Calu3 (cell line): ENCODE data around the gene FBXL2. TPM values are rescaled to one million over a fixed set of nuclear protein-coding genes. Genes with fewer than 3 reads are reported as not detected.

Source experiments
- BruUV-seq: library from RNA; stranded (reverse); fragments of 400-500 nt; replicated peaks from 2 replicates; lab custom pipeline; 2021; lab: Mats Ljungman, UMichigan
- CTCF ChIA-PET: fragments of 300-600 bp; sonication (Branson Sonifier 250); formaldehyde crosslinking; loops from one replicate; lab custom pipeline; 2022; ENCODE audit warnings: antibody characterized with exemption; lab: Charles Lee
- DNase-seq: peaks from one replicate; pipeline ENCODE4 v3.0.0; 2022
- H3K27ac Mint-ChIP-seq: one replicate; pipeline ENCODE4 v1.8.0; 2022; ENCODE audit warnings: mixed read lengths; ENCODE audit not compliant: unreplicated experiment
- H3K27me3 Mint-ChIP-seq: one replicate; pipeline ENCODE4 v1.8.0; 2022; ENCODE audit warnings: mixed read lengths; ENCODE audit not compliant: unreplicated experiment
- H3K36me3 Mint-ChIP-seq: one replicate; pipeline ENCODE4 v1.8.0; 2022; ENCODE audit warnings: mild to moderate bottlenecking, moderate library complexity, mixed read lengths; ENCODE audit not compliant: insufficient read depth, unreplicated experiment
- H3K4me1 Mint-ChIP-seq: one replicate; pipeline ENCODE4 v1.8.0; 2022; ENCODE audit warnings: mild to moderate bottlenecking, low read depth, mixed read lengths; ENCODE audit not compliant: unreplicated experiment
- H3K4me3 Mint-ChIP-seq: one replicate; pipeline ENCODE4 v1.8.0; 2022; ENCODE audit warnings: mild to moderate bottlenecking, low read depth, moderate library complexity, mixed read lengths; ENCODE audit not compliant: unreplicated experiment
- H3K9me3 Mint-ChIP-seq: one replicate; pipeline ENCODE4 v1.8.0; 2022; ENCODE audit warnings: low read depth, mixed read lengths; ENCODE audit not compliant: unreplicated experiment
- intact Hi-C: fragments of 100-400 bp; cut with micrococcal nuclease; formaldehyde crosslinking; loops from one replicate; pipeline ENCODE4 v1.10.0; 2022; ENCODE audit not compliant: unreplicated experiment
- total RNA-seq: library from RNA; stranded (reverse); gene quantifications from 2 replicates; pipeline ENCODE4 v1.2.3, GENCODE V29; 2022
- TF ChIP-seq, protein P1 (sequence below): fragments of 200-600 bp; IDR thresholded peaks from one replicate; pipeline ENCODE4 v1.8.0; 2022; ENCODE audit warnings: antibody characterized with exemption; ENCODE audit not compliant: unreplicated experiment

The FBXL2 gene
- total RNA-seq, 1 experiment from 2014 or later = 11.5 TPM

DNA sequence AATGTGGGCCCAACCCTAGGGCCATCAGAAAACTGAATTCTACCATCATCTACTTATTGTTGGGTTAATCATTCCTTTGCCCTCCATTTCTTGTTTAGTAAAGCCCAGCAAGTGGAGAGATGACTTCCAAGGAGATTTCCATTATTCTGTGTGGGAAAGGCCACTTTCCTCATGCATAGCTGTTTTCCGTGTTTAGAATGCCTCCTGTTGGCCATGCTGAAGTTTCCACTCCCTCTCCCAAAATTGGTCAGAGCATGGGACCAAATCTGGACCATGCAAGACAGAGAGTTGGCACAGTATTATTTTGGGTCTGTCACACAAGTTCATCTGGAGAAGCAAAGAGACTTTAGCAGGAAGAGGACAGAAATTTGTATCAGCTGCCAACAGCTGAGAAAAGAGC lies 43.4 kb upstream of the FBXL2 start:
- Mint-ChIP-seq H3K27me3 (peaks cover 12% of the 10 kb centered on the region), H3K4me3 (no peak overlapping the region), H3K9me3 (no peaks in the 10 kb centered on the region), H3K4me1 (no peaks in the 10 kb centered on the region), H3K36me3 (no peaks in the 10 kb centered on the region), H3K27ac (no peak overlapping the region)
- CTCF ChIA-PET = no interaction called here
- TF ChIP-seq, protein P1, sequence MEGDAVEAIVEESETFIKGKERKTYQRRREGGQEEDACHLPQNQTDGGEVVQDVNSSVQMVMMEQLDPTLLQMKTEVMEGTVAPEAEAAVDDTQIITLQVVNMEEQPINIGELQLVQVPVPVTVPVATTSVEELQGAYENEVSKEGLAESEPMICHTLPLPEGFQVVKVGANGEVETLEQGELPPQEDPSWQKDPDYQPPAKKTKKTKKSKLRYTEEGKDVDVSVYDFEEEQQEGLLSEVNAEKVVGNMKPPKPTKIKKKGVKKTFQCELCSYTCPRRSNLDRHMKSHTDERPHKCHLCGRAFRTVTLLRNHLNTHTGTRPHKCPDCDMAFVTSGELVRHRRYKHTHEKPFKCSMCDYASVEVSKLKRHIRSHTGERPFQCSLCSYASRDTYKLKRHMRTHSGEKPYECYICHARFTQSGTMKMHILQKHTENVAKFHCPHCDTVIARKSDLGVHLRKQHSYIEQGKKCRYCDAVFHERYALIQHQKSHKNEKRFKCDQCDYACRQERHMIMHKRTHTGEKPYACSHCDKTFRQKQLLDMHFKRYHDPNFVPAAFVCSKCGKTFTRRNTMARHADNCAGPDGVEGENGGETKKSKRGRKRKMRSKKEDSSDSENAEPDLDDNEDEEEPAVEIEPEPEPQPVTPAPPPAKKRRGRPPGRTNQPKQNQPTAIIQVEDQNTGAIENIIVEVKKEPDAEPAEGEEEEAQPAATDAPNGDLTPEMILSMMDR = no peak
- no peak for DNase-seq
- BruUV-seq = no TSS peak
- intact Hi-C loops = no loop called here

DNA sequence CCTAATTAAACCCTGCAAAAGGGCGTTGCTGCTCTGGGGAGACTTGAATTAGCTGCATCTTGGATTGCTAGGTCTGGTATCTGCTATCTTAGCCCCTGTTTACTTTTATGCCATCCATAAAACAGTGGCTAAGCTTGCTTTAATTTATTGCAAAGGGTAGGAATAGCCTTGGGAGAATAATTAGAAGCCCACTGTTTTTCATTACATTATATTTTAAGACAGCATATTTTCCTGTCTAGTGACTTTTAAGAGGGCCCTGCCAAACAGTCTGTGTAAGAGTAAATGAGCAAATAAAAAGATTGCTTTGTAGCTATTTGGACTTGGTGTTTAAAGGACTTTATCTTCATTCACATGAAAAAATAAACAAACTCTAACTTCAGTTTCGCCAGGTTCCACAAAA lies 41.2 kb upstream of the FBXL2 start:
- no peaks in the 10 kb centered on the region for H3K9me3 Mint-ChIP-seq
- H3K27ac Mint-ChIP-seq = no peak overlapping the region
- DNase-seq = no peak
- H3K4me3 Mint-ChIP-seq = no peak overlapping the region
- H3K4me1 Mint-ChIP-seq = no peaks in the 10 kb centered on the region
- no peaks in the 10 kb centered on the region for H3K36me3 Mint-ChIP-seq
- intact Hi-C loops = no loop called here
- no TSS peak for BruUV-seq
- TF ChIP-seq, protein P1 = no peak
- CTCF ChIA-PET = no interaction called here
- H3K27me3 Mint-ChIP-seq = no peaks in the 10 kb centered on the region

DNA sequence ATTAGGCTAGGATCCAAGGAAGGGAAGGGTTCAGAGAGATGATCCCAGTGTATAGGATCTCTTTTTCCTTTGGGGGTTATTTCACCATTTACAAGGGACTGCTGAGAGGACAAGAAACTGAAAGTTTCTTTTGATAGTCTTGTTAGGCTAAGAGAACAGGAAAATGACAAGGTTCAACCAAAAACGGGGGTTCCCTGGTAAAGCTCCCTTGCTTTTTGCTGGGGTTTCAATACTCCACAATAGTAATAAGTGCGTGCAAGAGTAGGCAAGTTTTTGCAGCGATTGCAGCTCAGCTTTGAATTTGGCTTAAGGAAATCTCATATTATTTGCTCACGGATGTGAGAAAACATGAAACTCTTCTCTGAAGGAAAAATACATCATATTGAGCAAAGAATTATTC lies 39.8 kb upstream of the FBXL2 start:
- Mint-ChIP-seq H3K4me1 (no peaks in the 10 kb centered on the region), H3K36me3 (no peaks in the 10 kb centered on the region), H3K27me3 (no peaks in the 10 kb centered on the region), H3K9me3 (no peaks in the 10 kb centered on the region), H3K27ac (no peak overlapping the region), H3K4me3 (no peak overlapping the region)
- intact Hi-C loops = no loop called here
- CTCF ChIA-PET = no interaction called here
- no TSS peak for BruUV-seq
- no peak for DNase-seq
- TF ChIP-seq, protein P1 = no peak

DNA sequence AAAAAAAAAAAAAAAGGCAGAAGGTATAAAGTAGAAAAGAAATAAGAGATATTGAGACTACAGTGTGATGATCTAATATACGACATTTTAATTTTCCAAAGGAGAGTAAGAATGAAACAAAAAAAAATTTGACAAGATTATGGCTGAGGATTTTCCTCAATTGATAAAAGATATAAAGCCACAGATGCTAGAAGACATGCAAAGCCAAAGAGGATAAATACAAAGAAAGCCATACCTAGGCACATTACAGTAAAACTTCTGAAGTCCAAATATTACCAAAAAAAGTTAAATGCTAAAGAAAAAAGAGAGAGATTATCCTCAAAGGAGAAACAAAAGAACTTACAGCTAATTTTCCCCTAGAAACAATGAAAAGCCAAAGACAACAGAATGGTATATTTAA lies 38.3 kb upstream of the FBXL2 start:
- H3K27ac Mint-ChIP-seq = no peak overlapping the region
- H3K9me3 Mint-ChIP-seq = no peaks in the 10 kb centered on the region
- TF ChIP-seq, protein P1 = no peak
- DNase-seq = no peak
- H3K36me3 Mint-ChIP-seq = no peaks in the 10 kb centered on the region
- no peaks in the 10 kb centered on the region for H3K27me3 Mint-ChIP-seq
- CTCF ChIA-PET = no interaction called here
- no peaks in the 10 kb centered on the region for H3K4me1 Mint-ChIP-seq
- BruUV-seq = no TSS peak
- intact Hi-C loops = no loop called here
- H3K4me3 Mint-ChIP-seq = no peak overlapping the region
